MM.1S (cell line): ENCODE results near the gene CBX3.
"Not testable (repeated sequence)": the region's sequence is repeated elsewhere in the genome, so short reads cannot be mapped to it uniquely, and the experiment has no call there.

Experiments
- CTCF ChIP-seq: fragments of 300-600 bp; sonication (generic); IDR thresholded peaks from 2 replicates; pipeline ENCODE4 v1.5.1; 2016; ENCODE audit warnings: antibody characterized with exemption, low read length, mixed read lengths
- EZH2 ChIP-seq: fragments of 300-600 bp; sonication (generic); optimal IDR thresholded peaks from 2 replicates; pipeline ENCODE3; 2017; ENCODE audit warnings: low read depth, mild to moderate bottlenecking, antibody characterized with exemption, low read length, mixed read lengths
- EZH2phosphoT487 ChIP-seq: fragments of 300-600 bp; sonication (generic); IDR thresholded peaks from 2 replicates; pipeline ENCODE4 v1.6.1; 2018; ENCODE audit warnings: antibody characterized with exemption, low read length

GRCh38 chr7:26176696-26177095 is 24.8 kb upstream of the CBX3 start:
- not testable (repeated sequence) for TF ChIP-seq CTCF, EZH2, EZH2phosphoT487
